ENCODE data around the gene MYT1. TPM values are rescaled to one million over a fixed set of nuclear protein-coding genes. Genes with fewer than 3 reads are reported as not detected.

Gene MYT1
- total RNA-seq, 1 experiment from 2014 or later: 2.0 TPM

DNA sequence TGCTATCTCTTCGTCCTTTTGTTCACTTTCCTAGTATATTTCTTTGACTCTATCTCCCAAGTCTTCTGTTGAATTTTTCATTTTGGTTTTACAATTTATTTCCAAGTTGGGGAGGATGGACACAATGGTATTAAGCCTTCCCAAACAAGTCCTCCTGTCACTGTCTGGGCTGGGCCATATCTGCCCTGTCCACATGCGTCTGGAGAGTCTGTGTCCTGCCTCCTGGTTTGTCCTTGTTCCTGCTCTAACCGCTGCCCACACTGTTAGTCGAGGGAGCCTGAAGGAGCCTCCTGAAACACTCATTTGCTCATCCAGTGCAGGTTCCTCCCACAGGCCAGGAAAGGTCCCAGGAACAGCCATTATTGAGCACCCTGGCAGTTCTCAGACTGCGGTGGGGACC lies 17.1 kb downstream of the MYT1 start (continued):
- TF ChIP-seq, protein P1, sequence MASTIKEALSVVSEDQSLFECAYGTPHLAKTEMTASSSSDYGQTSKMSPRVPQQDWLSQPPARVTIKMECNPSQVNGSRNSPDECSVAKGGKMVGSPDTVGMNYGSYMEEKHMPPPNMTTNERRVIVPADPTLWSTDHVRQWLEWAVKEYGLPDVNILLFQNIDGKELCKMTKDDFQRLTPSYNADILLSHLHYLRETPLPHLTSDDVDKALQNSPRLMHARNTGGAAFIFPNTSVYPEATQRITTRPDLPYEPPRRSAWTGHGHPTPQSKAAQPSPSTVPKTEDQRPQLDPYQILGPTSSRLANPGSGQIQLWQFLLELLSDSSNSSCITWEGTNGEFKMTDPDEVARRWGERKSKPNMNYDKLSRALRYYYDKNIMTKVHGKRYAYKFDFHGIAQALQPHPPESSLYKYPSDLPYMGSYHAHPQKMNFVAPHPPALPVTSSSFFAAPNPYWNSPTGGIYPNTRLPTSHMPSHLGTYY (CRISPR knock-in tag; IDR thresholded peaks at IDR 0.05): no peak
- TF ChIP-seq TCF7 (CRISPR knock-in tag; IDR thresholded peaks at IDR 0.05; ENCODE audit: low read depth) (no peak), NFATC4 (CRISPR knock-in tag; IDR thresholded peaks at IDR 0.05) (no peak)
- TF ChIP-seq, protein P2, sequence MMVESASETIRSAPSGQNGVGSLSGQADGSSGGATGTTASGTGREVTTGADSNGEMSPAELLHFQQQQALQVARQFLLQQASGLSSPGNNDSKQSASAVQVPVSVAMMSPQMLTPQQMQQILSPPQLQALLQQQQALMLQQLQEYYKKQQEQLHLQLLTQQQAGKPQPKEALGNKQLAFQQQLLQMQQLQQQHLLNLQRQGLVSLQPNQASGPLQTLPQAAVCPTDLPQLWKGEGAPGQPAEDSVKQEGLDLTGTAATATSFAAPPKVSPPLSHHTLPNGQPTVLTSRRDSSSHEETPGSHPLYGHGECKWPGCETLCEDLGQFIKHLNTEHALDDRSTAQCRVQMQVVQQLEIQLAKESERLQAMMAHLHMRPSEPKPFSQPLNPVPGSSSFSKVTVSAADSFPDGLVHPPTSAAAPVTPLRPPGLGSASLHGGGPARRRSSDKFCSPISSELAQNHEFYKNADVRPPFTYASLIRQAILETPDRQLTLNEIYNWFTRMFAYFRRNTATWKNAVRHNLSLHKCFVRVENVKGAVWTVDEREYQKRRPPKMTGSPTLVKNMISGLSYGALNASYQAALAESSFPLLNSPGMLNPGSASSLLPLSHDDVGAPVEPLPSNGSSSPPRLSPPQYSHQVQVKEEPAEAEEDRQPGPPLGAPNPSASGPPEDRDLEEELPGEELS (CRISPR knock-in tag; IDR thresholded peaks at IDR 0.05): no peak
- TF ChIP-seq, protein P3, sequence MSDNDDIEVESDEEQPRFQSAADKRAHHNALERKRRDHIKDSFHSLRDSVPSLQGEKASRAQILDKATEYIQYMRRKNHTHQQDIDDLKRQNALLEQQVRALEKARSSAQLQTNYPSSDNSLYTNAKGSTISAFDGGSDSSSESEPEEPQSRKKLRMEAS (CRISPR knock-in tag; IDR thresholded peaks at IDR 0.05): no peak

DNA sequence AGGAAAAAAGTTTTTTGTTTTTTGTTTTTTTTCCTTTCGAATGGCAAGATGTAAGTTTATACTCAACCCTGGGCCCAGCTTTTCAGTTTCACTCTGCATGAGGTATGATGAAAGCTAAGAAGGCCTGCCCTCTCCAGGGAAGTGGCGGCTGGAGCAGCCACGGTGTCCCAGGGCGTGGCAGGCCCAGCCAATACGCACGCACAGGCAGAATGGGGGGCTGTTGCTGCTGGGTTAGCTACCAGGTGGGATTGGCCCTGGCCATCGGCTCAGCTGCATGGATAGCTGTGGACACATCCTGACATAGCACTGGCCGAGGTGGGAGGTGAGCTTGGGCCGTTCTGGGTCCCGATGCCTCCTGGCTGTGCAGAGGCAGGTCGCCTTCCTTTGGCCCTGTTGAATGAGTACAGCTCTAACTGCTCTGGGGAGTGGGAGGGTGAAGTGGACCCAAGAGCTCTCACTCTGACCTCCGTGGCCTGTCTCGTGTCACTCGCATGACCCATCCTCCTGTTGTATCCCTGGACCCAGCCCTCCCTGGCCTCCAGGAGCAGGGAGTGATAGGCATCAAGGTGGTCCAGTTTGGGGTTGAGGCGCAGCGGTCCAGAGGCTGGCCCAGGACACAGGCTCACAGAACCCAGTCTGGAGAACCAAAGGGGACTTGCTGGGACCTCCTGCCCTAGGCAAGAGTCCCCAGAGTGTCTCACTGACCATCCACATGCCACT lies 18.1 kb downstream of the MYT1 start:
- no peak for ATAC-seq
- peaks cover 9% of the 10 kb centered on the region for H3K36me3 Mint-ChIP-seq
- no peak overlapping the region for H3K4me3 Mint-ChIP-seq
- ChIA-PET CTCF (no interaction called here), POLR2A (no interaction called here)
- DNase-seq (ENCODE audit: low spot score): no peak
- TF ChIP-seq, protein P4, sequence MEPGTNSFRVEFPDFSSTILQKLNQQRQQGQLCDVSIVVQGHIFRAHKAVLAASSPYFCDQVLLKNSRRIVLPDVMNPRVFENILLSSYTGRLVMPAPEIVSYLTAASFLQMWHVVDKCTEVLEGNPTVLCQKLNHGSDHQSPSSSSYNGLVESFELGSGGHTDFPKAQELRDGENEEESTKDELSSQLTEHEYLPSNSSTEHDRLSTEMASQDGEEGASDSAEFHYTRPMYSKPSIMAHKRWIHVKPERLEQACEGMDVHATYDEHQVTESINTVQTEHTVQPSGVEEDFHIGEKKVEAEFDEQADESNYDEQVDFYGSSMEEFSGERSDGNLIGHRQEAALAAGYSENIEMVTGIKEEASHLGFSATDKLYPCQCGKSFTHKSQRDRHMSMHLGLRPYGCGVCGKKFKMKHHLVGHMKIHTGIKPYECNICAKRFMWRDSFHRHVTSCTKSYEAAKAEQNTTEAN (CRISPR knock-in tag; IDR thresholded peaks at IDR 0.05): no peak
- TF ChIP-seq TP53 (CRISPR knock-in tag; IDR thresholded peaks at IDR 0.05) (no peak), ZNF396 (CRISPR knock-in tag; IDR thresholded peaks at IDR 0.05; ENCODE audit: borderline replicate concordance) (no peak), EMX1 (CRISPR knock-in tag; IDR thresholded peaks at IDR 0.05) (no peak), GABPB1 (CRISPR knock-in tag; IDR thresholded peaks at IDR 0.05) (no peak), NR1H2 (CRISPR knock-in tag; IDR thresholded peaks at IDR 0.05) (no peak)
- TF ChIP-seq, protein P5, sequence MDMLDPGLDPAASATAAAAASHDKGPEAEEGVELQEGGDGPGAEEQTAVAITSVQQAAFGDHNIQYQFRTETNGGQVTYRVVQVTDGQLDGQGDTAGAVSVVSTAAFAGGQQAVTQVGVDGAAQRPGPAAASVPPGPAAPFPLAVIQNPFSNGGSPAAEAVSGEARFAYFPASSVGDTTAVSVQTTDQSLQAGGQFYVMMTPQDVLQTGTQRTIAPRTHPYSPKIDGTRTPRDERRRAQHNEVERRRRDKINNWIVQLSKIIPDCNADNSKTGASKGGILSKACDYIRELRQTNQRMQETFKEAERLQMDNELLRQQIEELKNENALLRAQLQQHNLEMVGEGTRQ (CRISPR knock-in tag; IDR thresholded peaks at IDR 0.05): no peak
- TF ChIP-seq, protein P6, sequence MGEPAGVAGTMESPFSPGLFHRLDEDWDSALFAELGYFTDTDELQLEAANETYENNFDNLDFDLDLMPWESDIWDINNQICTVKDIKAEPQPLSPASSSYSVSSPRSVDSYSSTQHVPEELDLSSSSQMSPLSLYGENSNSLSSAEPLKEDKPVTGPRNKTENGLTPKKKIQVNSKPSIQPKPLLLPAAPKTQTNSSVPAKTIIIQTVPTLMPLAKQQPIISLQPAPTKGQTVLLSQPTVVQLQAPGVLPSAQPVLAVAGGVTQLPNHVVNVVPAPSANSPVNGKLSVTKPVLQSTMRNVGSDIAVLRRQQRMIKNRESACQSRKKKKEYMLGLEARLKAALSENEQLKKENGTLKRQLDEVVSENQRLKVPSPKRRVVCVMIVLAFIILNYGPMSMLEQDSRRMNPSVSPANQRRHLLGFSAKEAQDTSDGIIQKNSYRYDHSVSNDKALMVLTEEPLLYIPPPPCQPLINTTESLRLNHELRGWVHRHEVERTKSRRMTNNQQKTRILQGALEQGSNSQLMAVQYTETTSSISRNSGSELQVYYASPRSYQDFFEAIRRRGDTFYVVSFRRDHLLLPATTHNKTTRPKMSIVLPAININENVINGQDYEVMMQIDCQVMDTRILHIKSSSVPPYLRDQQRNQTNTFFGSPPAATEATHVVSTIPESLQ (CRISPR knock-in tag; IDR thresholded peaks at IDR 0.05): no peak
- TF ChIP-seq, protein P7, sequence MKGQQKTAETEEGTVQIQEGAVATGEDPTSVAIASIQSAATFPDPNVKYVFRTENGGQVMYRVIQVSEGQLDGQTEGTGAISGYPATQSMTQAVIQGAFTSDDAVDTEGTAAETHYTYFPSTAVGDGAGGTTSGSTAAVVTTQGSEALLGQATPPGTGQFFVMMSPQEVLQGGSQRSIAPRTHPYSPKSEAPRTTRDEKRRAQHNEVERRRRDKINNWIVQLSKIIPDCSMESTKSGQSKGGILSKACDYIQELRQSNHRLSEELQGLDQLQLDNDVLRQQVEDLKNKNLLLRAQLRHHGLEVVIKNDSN (CRISPR knock-in tag; IDR thresholded peaks at IDR 0.05): no peak
- peaks cover 19% of the 10 kb centered on the region for H3K9me3 Mint-ChIP-seq
- H3K4me1 Mint-ChIP-seq: peaks cover 10% of the 10 kb centered on the region
- H3K27ac Mint-ChIP-seq: no peak overlapping the region
- peaks cover 16% of the 10 kb centered on the region for H3K27me3 Mint-ChIP-seq (ENCODE audit: low read depth)

DNA sequence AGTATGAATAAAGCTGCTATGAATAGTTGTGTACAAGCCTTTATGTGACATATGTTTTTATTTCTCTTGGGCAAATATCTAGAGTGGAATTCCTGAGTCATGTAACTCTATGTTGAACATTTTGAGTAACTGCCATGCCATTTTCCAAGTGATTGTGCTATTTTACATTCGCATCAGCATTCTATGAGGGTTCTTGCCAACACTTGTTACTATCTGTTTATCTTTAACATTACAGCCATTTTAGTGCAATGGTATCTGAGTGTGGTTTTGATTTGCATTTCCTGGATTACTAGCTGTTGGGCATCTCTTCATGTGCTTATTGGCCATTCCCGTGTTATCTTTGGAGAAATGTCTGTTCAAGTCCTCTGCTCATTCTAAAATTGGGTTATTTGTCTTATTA lies 19.1 kb downstream of the MYT1 start:
- Mint-ChIP-seq H3K4me3 (no peak overlapping the region), H3K27ac (no peak overlapping the region), H3K36me3 (peaks cover 5% of the 10 kb centered on the region), H3K4me1 (peaks cover 9% of the 10 kb centered on the region), H3K9me3 (peaks cover 16% of the 10 kb centered on the region), H3K27me3 (ENCODE audit: low read depth) (peaks cover 11% of the 10 kb centered on the region)
- DNase-seq (ENCODE audit: low spot score) (no peak), ATAC-seq (no peak)
- CTCF ChIA-PET: interaction anchor here (0.7 kb wide), 1 partner anchor 675 kb away, joined by 3 read pairs; no protein-coding TSS in a partner anchor
- POLR2A ChIA-PET: no interaction called here
- TF ChIP-seq, protein P6 (CRISPR knock-in tag; IDR thresholded peaks at IDR 0.05): no peak
- TF ChIP-seq RELA (CRISPR knock-in tag; IDR thresholded peaks at IDR 0.05; ENCODE audit: borderline replicate concordance) (no peak), MYBL2 (CRISPR knock-in tag; IDR thresholded peaks at IDR 0.05) (no peak), ZNF219 (CRISPR knock-in tag; IDR thresholded peaks at IDR 0.05; ENCODE audit: borderline replicate concordance) (no peak), FOXP1 (CRISPR knock-in tag; IDR thresholded peaks at IDR 0.05; ENCODE audit: borderline replicate concordance) (no peak), SMAD3 (CRISPR knock-in tag; IDR thresholded peaks at IDR 0.05; ENCODE audit: borderline replicate concordance) (no peak), HMGA2 (CRISPR knock-in tag; IDR thresholded peaks at IDR 0.05) (no peak), GABPB1 (CRISPR knock-in tag; IDR thresholded peaks at IDR 0.05) (no peak), ZNF416 (CRISPR knock-in tag; IDR thresholded peaks at IDR 0.05) (no peak)
- TF ChIP-seq, protein P3 (CRISPR knock-in tag; IDR thresholded peaks at IDR 0.05): no peak
